Subcutaneous adipose tissue (tissue), 4 donors: Measurements from ENCODE around the gene C5orf24. TPM values are rescaled to one million over a fixed set of nuclear protein-coding genes. Genes with fewer than 3 reads are reported as not detected.

ENCODE experiments used
- CTCF ChIP-seq: fragments of 450-650 bp; IDR thresholded peaks from one replicate; pipeline ENCODE4 v1.5.1; 2016; ENCODE audit warnings: low read depth, mild to moderate bottlenecking, control low read depth, antibody characterized with exemption, moderate library complexity
- total RNA-seq, 4 donors: library from RNA; depleted of rRNA; stranded (reverse); fragments of >200 nt; gene quantifications; one replicate each; pipeline ENCODE4 v1.1.0, GENCODE V29; 2016

Gene C5orf24
- total RNA-seq, 4 donors from 2014 or later: 35.5 to 75.2 (median 38.5) TPM

- no peak for TF ChIP-seq CTCF
These were observed 59.7 kb downstream of the C5orf24 start for GRCh38 chr5:134905246-134905996.

GRCh38 chr5:134906811-134907210 is 61.0 kb downstream of the C5orf24 start:
- TF ChIP-seq CTCF: no peak

Other genes with a start within 250 kb of the C5orf24 start
- 10 to 100 TPM; 33.2 to 65.7 (median 50.7) TPM for gene SAR1B, start 213.1 kb upstream of the C5orf24 start, total RNA-seq
- gene SEC24A, start 197.2 kb upstream of the C5orf24 start, total RNA-seq: 10 to 100 TPM; 19.2 to 38.5 (median 26.4) TPM
- 10 to 100 TPM; 26.9 to 53.7 (median 48.3) TPM for gene CAMLG, start 107.4 kb upstream of the C5orf24 start, total RNA-seq
- gene DDX46, start 87.2 kb upstream of the C5orf24 start, total RNA-seq: 10 to 100 TPM; 42.2 to 62.5 (median 49.2) TPM
- gene TXNDC15, start 28.4 kb downstream of the C5orf24 start, total RNA-seq: 10 to 100 TPM; 46.1 to 66.6 (median 56.5) TPM
- 1 to 10 TPM; 4.6 to 7.5 (median 6.6) TPM for gene PCBD2, start 59.2 kb downstream of the C5orf24 start, total RNA-seq
- gene CATSPER3, start 121.9 kb downstream of the C5orf24 start, total RNA-seq: under 1 TPM in 2 of 4 donors, not detected in 2; 0.34 to 0.98 TPM
- 1 to 10 TPM in 1 of 4 donors, not detected in 3; 3.5 TPM for gene PITX1, start 188.3 kb downstream of the C5orf24 start, total RNA-seq